ENCODE measurements around the gene PPIP5K2. TPM values are rescaled to one million over a fixed set of nuclear protein-coding genes. Genes with fewer than 3 reads are reported as not detected.

The PPIP5K2 gene
- total and polyA plus RNA-seq, 2 donors (not counting 3 experiments of a cell fraction or from before 2014, with no cell fraction given), result 20.8 to 69.4 TPM

DNA sequence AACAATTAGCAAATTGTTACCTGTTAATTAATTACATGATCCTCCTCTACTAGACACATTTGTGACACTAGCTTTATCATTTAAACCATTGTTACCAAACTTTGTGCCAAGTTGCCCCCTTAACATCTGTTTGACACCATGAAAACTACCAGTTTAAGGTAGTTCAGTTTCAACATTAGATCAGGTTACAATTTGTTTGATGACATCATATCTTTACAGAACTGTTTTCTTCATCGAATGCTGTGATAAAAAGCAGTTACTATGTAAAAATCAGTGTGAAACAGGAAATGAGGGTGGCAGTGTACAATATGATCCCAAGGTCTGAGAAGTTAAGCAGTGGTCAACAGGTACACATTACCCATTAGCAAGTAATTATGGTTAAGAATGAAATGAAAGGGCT, 17.9 kb upstream of the PPIP5K2 start:
- peaks cover 0 to 2% of the 10 kb centered on the region in 2 experiments for H3K36me3 ChIP-seq (ENCODE audit: control insufficient read depth in 2 of 2, extremely low read depth in 1 of 2, insufficient read depth in 2 of 2, low read length in 2 of 2)
- POLR2A ChIA-PET, result no interaction called here
- intact Hi-C loops (cut with micrococcal nuclease) (no loop called here), dilution Hi-C loops (cut with MboI; ENCODE audit: extremely low pct_ligation_motif_present, low sequenced_read_pairs) (no loop called here)
- BruUV-seq (replicated peaks), result no TSS peak
- FAIRE-seq (no peak), DNase-seq (ENCODE audit: low read depth, low spot score) (no peak)
- H3K9me1 ChIP-seq (replicated peaks; ENCODE audit: control insufficient read depth, extremely low read depth, insufficient read depth, low read length), result no peaks in the 10 kb centered on the region
- H3K27ac ChIP-seq (ENCODE audit: insufficient read depth, low read depth, low read length), result no peak overlapping the region
- H2AFZ ChIP-seq (ENCODE audit: low read depth, low read length), result no peak overlapping the region
- no peaks in the 10 kb centered on the region for H3K79me2 ChIP-seq (ENCODE audit: control insufficient read depth, insufficient read depth, low read length)
- CTCF ChIA-PET, result interaction anchor here (0.6 kb wide), 1 partner anchor 13 kb away, joined by 3 read pairs; no protein-coding TSS in a partner anchor
- H3K9me3 ChIP-seq (replicated peaks; ENCODE audit: control insufficient read depth, insufficient read depth, low read length), result no peaks in the 10 kb centered on the region
- no peak overlapping the region for H3K4me2 ChIP-seq (ENCODE audit: insufficient read depth, low read length)
- no peak for TF ChIP-seq POLR2AphosphoS5 (IDR thresholded peaks at IDR 0.05; ENCODE audit: insufficient read depth, low read depth, low read length)
- TF ChIP-seq, protein P1, sequence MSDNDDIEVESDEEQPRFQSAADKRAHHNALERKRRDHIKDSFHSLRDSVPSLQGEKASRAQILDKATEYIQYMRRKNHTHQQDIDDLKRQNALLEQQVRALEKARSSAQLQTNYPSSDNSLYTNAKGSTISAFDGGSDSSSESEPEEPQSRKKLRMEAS (IDR thresholded peaks at IDR 0.05; ENCODE audit: insufficient read depth, insufficient read length), result no peak
- no peaks in the 10 kb centered on the region for H3K27me3 ChIP-seq (ENCODE audit: control insufficient read depth in 2 of 2, insufficient read depth in 2 of 2, low read length in 2 of 2)
- no peaks in the 10 kb centered on the region for H3K4me1 ChIP-seq (ENCODE audit: control insufficient read depth, extremely low read depth, insufficient read depth, low read length)
- H3K4me3 ChIP-seq (replicated peaks in 1 of 3; ENCODE audit: insufficient read depth in 1 of 3, low read depth in 1 of 3, low read length in 3 of 3), result no peak overlapping the region
- H3K9ac ChIP-seq (replicated peaks; ENCODE audit: extremely low read depth, insufficient read depth, low read length), result no peak overlapping the region
- H4K20me1 ChIP-seq (replicated peaks; ENCODE audit: control insufficient read depth, extremely low read depth, insufficient read depth, low read length), result no peaks in the 10 kb centered on the region

DNA sequence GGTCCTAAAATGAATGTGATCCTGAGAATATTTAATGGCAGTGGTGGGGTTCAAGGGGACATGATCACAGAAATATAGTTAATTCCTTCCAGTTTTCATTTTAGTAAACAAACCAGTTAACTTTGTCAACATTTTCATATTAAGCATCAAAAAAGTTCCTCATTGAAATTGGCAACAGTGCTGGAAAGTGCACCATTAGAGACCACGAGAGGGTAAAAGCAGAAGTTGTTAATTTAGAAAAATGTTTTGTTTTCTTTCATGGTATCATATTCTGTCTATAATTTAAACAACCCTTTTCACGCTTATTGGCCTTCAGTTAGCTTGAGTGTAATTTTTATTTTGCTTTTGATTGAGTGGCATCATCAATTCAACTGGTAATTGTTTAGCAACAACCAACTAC, 12.0 kb upstream of the PPIP5K2 start:
- no peak overlapping the region for H3K9ac ChIP-seq (replicated peaks; ENCODE audit: extremely low read depth, insufficient read depth, low read length)
- CTCF ChIA-PET, result interaction anchor here (1.2 kb wide), 1 partner anchor 427 kb away, joined by 3 read pairs; no protein-coding TSS in a partner anchor
- no peaks in the 10 kb centered on the region for H3K4me1 ChIP-seq (ENCODE audit: control insufficient read depth, extremely low read depth, insufficient read depth, low read length)
- H3K79me2 ChIP-seq (ENCODE audit: control insufficient read depth, insufficient read depth, low read length), result no peaks in the 10 kb centered on the region
- FAIRE-seq, result no peak
- BruUV-seq (replicated peaks), result no TSS peak
- H3K4me2 ChIP-seq (ENCODE audit: insufficient read depth, low read length), result no peak overlapping the region
- TF ChIP-seq POLR2AphosphoS5 (IDR thresholded peaks at IDR 0.05; ENCODE audit: insufficient read depth, low read depth, low read length) (no peak), FOS (IDR thresholded peaks at IDR 0.05; ENCODE audit: borderline replicate concordance, insufficient read depth, low read length) (no peak), MYC (IDR thresholded peaks at IDR 0.05; ENCODE audit: low read depth, low read length) (no peak), JUN (IDR thresholded peaks at IDR 0.05; ENCODE audit: borderline replicate concordance, insufficient read depth, insufficient read length, low read depth) (no peak), GATA2 (IDR thresholded peaks at IDR 0.05; ENCODE audit: insufficient read depth, insufficient read length, low read depth, low read length) (no peak), POLR2A (IDR thresholded peaks at IDR 0.05; ENCODE audit: low read depth, low read length) (no peak), EZH2 (IDR thresholded peaks at IDR 0.05; ENCODE audit: borderline replicate concordance, low read depth, low read length, severe bottlenecking) (no peak)
- TF ChIP-seq, protein P2, sequence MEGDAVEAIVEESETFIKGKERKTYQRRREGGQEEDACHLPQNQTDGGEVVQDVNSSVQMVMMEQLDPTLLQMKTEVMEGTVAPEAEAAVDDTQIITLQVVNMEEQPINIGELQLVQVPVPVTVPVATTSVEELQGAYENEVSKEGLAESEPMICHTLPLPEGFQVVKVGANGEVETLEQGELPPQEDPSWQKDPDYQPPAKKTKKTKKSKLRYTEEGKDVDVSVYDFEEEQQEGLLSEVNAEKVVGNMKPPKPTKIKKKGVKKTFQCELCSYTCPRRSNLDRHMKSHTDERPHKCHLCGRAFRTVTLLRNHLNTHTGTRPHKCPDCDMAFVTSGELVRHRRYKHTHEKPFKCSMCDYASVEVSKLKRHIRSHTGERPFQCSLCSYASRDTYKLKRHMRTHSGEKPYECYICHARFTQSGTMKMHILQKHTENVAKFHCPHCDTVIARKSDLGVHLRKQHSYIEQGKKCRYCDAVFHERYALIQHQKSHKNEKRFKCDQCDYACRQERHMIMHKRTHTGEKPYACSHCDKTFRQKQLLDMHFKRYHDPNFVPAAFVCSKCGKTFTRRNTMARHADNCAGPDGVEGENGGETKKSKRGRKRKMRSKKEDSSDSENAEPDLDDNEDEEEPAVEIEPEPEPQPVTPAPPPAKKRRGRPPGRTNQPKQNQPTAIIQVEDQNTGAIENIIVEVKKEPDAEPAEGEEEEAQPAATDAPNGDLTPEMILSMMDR (IDR thresholded peaks at IDR 0.05; ENCODE audit: extremely low read depth in 1 of 2, insufficient read depth in 1 of 2, low read depth in 1 of 2, low read length in 2 of 2), result no peak
- TF ChIP-seq, protein P1 (IDR thresholded peaks at IDR 0.05; ENCODE audit: insufficient read depth, insufficient read length), result no peak
- no peaks in the 10 kb centered on the region for H4K20me1 ChIP-seq (replicated peaks; ENCODE audit: control insufficient read depth, extremely low read depth, insufficient read depth, low read length)
- no peak overlapping the region for H3K27ac ChIP-seq (ENCODE audit: insufficient read depth, low read depth, low read length)
- POLR2A ChIA-PET, result no interaction called here
- dilution Hi-C loops (cut with MboI; ENCODE audit: extremely low pct_ligation_motif_present, low sequenced_read_pairs) (no loop called here), intact Hi-C loops (cut with micrococcal nuclease) (no loop called here)
- no peak for DNase-seq (ENCODE audit: low read depth, low spot score)
- no peaks in the 10 kb centered on the region for H3K9me3 ChIP-seq (replicated peaks; ENCODE audit: control insufficient read depth, insufficient read depth, low read length)
- H2AFZ ChIP-seq (ENCODE audit: low read depth, low read length), result no peak overlapping the region
- H3K9me1 ChIP-seq (replicated peaks; ENCODE audit: control insufficient read depth, extremely low read depth, insufficient read depth, low read length), result no peaks in the 10 kb centered on the region
- H3K4me3 ChIP-seq (replicated peaks in 1 of 3; ENCODE audit: insufficient read depth in 1 of 3, low read depth in 1 of 3, low read length in 3 of 3), result no peak overlapping the region
- H3K27me3 ChIP-seq (ENCODE audit: control insufficient read depth in 2 of 2, insufficient read depth in 2 of 2, low read length in 2 of 2), result no peaks in the 10 kb centered on the region
- peaks cover 0 to 2% of the 10 kb centered on the region in 2 experiments for H3K36me3 ChIP-seq (ENCODE audit: control insufficient read depth in 2 of 2, extremely low read depth in 1 of 2, insufficient read depth in 2 of 2, low read length in 2 of 2)
